HG02970 (cell line): ENCODE measurements around the gene ASB12.

ENCODE experiments used
- ATAC-seq: cut with Tn5 transposase; IDR thresholded peaks from one replicate; pipeline ENCODE4 v1.9.1; 2021; ENCODE audit warnings: mild to moderate bottlenecking, moderate library complexity, moderate number of reproducible peaks; ENCODE audit not compliant: unreplicated experiment, low FRiP score

ASB12 gene

GRCh38 chrX:64187762-64188150 is 42.7 kb downstream of the ASB12 start:
- ATAC-seq: no peak

GRCh38 chrX:64186974-64187761 is 43.2 kb downstream of the ASB12 start:
- no peak for ATAC-seq

GRCh38 chrX:64184396-64184795 is 46.0 kb downstream of the ASB12 start:
- ATAC-seq: no peak

GRCh38 chrX:64182208-64182607 is 48.2 kb downstream of the ASB12 start:
- no peak for ATAC-seq

GRCh38 chrX:64176876-64177275 is 53.5 kb downstream of the ASB12 start:
- no peak for ATAC-seq
